GM20000 (cell line): ENCODE results near the gene TFRC.

Experiments
- DNase-seq: peaks from one replicate; pipeline ENCODE4 v3.0.0; 2012; ENCODE audit warnings: low spot score
- TF ChIP-seq, protein P1 (sequence below): IDR thresholded peaks from 2 replicates; pipeline ENCODE4 v1.5.1; 2012; ENCODE audit warnings: mild to moderate bottlenecking, control low read depth; ENCODE audit errors: extremely low read depth, missing control alignments

The TFRC gene

GRCh38 chr3:196051282-196052076 is 30.4 kb downstream of the TFRC start:
- DNase-seq, result no peak
- TF ChIP-seq, protein P1, sequence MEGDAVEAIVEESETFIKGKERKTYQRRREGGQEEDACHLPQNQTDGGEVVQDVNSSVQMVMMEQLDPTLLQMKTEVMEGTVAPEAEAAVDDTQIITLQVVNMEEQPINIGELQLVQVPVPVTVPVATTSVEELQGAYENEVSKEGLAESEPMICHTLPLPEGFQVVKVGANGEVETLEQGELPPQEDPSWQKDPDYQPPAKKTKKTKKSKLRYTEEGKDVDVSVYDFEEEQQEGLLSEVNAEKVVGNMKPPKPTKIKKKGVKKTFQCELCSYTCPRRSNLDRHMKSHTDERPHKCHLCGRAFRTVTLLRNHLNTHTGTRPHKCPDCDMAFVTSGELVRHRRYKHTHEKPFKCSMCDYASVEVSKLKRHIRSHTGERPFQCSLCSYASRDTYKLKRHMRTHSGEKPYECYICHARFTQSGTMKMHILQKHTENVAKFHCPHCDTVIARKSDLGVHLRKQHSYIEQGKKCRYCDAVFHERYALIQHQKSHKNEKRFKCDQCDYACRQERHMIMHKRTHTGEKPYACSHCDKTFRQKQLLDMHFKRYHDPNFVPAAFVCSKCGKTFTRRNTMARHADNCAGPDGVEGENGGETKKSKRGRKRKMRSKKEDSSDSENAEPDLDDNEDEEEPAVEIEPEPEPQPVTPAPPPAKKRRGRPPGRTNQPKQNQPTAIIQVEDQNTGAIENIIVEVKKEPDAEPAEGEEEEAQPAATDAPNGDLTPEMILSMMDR, result no peak

- DNase-seq, result no peak
- TF ChIP-seq, protein P1, result no peak
Measured at GRCh38 chr3:196050597-196050996, 31.3 kb downstream of the TFRC start.

DNA sequence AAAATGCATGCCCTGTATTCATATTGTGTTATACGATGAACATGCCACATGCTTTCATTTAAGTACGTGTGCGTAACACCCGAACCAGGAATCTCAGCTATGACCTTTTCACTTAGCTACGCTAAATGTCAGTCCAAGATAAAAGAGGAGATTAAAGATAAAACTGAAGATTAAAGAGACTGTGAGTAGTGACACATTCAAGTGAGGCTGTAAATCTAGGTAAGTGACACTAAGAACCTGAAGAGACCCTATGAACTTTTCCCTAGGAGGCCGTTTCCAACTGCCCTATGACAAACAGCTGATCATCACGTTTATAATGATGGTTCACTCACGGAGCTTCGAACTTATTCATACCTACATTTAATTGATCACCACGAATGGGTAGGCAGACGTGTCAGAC is 32.2 kb downstream of the TFRC start:
- DNase-seq, result no peak
- TF ChIP-seq, protein P1, result no peak

GRCh38 chr3:196048922-196049598 is 32.8 kb downstream of the TFRC start:
- DNase-seq, result no peak
- TF ChIP-seq, protein P1, result no peak

- TF ChIP-seq, protein P1, result no peak
- DNase-seq, result no peak
Measured at GRCh38 chr3:196047391-196048030, 34.4 kb downstream of the TFRC start.

DNA sequence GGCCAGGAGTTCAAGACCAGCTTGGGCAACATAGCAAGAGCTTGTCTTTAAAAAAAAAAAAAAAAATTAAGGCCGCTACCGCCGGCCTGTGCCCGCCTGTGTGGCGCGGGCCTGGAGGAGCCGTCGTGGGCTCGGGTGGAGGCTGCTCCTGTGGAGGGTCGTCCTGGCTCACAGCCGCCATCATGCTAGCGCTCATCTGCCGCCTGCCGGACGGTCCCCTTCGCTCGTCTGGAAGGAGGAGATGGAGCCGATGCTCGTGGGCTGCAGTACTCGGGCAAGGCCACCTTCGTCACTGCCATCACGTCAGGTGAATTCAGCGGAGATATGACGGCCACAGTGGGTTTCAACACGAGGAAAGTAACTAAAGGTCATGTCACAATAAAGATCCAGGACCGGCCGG is 37.4 kb downstream of the TFRC start:
- TF ChIP-seq, protein P1, result no peak
- no peak for DNase-seq

DNA sequence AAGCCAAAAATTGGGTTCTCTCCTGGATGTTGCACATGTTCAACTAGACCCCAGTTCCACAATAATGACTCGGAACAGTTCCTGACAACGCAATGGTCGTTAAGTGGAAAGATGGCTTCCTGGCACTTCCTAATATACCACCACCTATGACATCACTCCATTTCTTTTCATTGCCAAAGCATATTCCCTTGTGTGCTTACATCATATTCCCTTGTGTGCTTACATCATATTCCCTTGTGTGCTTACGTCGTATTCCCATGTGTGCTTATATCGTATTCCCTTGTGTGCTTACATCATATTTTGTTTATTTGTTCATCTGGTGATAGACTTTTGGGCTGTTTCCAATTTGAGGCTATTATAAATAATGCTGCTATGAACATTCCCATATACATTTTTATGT is 39.2 kb downstream of the TFRC start:
- TF ChIP-seq, protein P1, result no peak
- no peak for DNase-seq
